NOMO-1 treated with DMSO at 0.1 percent for 48 hours (cell line): ENCODE data around the gene SLC13A1.

Source experiments
- DNase-seq: peaks from one replicate; lab custom pipeline; 2025; ENCODE audit not compliant: unreplicated experiment; lab: John Stamatoyannopoulos, UW

Gene SLC13A1

DNA sequence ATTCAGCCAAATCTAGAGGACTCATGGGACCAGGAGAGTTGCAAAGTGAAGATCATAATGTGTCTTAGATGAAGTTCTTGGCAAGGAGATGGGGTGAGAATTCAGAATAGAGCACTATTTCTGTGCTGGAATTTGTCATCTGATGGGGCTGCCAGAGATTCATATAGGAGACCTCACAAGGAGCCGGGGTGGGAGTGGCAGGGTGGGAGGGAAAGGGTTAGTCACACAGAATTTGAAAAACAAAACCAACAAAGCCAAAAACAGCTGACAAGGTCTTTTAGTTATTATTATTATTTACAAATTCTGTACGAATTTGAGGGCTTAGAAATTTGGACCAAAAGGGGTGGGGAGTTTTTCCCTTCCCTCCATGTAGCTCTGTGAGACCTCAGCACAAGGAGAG, 1.7 kb downstream of the SLC13A1 start:
- DNase-seq = no peak

DNA sequence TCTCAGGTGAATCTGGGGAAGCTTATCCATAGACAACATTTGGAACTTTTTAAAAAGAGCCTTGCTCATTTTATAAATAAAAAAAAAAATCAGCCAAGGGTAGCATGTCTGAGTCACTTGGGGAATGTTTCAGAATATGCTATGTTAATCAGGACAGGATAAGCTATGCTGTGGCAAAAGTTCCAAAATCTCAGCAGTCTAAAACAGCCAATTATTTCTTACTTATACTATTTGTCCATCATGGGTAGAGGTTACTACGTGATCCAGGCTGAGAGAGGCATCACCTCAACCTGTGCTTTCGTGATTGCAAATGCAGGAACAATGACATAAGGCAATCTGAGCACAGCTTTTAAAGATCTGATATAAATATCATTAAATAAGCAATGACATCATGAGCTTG, 6.5 kb downstream of the SLC13A1 start:
- DNase-seq = no peak

DNA sequence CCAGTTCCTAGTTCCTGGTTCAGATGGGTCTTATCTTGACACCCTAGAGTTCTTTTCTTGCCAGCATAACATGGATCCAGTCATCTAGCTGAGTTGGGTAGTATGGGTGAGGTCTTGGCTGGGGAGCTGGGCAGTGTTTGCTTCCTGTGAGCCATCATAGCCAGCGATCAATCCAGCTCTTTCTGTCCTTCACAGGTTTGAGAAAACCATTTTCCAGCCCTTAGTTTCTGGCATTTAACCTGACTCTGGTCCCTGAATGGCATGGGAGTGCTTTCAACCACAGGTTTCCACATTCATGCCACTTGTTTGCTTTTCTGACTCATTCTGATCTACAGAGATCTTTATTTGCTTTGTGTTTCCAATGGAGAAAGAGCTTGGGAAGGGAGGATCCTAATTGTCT, 8.6 kb downstream of the SLC13A1 start:
- no peak for DNase-seq

DNA sequence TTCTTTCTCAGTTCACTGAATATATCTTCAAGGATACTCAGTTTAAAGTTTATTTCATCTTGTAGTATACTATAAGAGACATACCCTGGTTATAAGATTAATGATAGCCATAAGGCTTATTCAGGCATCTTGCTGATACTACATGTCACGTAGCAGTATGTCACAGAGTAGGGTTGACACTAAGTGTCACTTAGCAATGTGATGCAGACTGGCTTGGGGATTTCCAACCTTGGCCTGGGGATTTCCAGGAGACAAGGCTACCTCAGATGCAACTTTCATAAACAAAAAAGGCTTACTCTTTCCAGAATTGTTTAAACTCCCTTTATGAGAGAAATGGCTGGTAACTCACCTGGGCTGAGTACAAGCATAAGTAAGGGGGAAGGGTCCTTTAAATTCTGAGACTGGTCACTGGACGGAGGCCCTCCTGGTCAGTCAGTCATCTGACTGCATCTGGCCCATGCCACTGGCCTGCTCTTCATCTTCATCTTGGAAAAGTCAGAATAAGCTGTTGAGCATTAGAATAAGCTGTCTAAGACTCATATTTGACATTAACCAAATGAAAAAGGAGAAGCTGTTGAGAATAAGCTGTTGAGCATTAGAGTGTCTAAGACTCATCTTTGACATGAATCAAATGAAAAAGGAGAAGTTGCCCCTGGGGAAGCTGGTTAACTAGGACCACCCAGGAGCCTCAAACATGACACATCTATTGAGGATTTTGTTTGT, 9.5 kb downstream of the SLC13A1 start:
- DNase-seq = no peak

DNA sequence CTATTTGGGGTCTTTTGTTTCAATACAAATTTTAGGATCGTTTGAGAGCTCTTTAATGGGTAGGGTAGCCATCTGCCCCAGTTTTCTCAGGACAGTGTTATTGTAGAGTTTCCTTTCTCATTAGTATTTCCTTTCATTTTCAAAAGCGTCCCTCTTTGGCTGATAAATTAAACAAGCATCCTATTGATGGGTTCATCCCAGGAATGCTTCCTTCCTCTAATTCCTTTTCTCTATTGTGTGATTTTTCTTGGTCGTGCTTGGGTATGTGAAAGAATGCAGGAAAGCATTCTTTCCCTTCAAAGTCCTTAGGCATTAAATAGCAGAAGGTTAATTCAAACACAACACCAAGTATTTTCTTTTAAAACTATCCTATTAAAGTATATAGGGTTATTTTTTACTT, 14.0 kb downstream of the SLC13A1 start:
- DNase-seq = no peak

DNA sequence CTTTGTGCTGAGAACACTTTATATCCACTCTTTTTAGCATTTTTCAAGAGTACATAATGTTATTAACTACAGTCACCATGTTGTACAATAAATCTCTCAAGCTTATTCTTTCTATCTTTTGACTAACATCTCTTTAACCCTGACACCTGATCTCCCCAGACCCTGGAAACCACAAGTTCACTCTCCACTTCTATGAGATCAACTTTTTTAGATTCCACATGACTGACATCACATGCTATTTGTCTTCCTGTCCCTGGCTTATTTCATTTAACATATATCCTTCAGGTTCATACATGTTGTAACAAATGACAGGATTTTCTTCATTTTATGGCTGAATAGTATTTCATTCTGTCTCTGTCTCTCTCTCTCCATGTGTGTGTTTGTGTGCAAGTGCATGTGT, 15.5 kb downstream of the SLC13A1 start:
- DNase-seq = no peak

DNA sequence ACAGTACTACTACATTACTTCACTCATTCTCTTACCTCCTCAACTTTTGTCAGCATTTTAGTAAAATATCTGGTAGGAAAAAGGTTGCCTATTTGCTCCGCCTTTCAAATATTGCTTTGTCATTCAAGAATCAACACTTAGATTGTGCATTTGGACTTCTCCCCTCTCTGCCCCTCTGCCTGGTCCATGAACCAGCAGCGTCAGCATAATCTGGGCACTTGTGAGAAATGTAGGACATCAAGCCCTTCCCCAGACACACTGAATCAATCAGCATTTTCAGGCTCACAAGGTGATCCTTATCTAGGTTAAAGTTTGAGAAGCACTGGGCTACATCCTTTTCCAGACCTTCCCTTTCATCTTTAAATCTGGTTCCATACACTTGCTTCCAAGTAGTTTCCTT, 16.3 kb downstream of the SLC13A1 start:
- DNase-seq = no peak

DNA sequence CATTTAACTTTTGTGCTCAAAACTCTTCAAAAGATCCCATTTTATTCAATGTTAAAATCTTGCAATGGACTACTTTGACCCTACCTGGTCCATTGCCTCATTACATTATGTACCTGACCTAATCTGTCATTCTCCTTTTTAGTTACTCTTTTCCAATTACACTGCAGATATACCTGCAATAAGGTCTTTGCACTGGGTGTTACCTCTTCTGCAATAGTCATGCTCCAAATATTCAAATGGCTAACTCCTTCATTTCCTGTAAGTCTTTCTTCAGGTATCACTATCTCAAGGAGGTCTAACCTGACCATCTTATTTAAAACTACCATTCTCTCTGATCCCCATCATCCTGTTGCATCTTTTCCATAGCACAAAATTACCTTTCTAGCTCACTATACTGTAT, 22.3 kb downstream of the SLC13A1 start:
- DNase-seq = no peak

DNA sequence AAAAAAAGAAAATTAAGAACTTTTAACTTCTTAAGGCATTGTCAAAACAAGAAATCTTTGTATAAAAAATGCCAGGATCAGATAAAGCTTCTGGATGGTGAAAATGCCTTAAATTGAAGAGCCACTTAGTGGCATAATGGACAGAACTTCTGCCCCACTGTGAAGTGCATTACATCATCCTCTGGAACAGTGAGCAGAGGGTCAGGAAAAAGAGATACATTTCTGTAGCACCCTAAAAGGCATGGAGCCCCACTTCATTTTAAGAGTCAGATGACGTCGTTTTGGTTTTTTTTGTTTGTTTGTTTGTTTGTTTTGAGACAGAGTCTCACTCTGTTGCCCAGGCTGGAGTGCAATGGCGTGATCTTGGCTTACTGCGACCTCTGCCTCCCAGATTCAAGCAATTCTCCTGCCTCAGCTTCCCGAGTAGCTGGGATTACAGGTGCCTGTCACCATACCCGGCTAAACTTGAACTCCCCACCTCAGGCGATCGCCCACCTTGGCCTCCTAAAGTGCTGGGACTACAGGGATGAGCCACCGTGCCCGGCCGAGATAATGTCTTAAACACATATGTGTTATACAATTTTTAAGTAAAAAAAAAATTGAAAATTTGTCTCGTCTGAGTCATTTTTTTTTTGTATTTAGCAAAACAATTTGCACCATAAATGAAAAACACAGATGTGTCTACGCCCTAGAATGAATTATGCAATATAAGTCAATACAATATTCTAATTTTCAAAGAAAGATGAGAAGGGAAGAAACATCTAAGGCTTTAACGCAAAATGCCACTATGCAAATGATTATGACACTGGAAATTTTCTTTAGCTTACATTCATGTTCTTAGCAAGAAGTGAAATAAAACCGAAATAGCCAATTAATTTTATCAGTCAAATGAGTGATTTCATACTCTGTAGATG, 29.2 kb downstream of the SLC13A1 start:
- DNase-seq = no peak

DNA sequence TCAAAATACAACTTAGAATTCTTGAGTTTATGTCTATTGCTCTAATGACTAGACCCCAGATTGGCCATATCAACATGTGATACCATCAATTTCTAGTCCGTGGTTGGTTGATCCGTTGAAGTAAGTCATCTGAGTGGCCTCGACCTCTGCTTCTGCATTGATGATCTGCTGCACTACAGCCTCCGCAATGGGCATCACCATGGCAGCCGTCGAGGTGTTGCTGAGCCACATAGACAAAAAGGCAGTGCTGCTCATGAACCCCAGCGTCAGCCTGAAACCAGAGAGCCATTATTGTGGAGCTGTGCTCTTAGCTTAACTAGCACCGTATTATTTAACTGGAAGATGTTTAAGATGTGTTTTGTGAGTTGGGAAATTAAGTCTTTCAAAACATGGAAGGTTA, 30.7 kb downstream of the SLC13A1 start:
- no peak for DNase-seq

DNA sequence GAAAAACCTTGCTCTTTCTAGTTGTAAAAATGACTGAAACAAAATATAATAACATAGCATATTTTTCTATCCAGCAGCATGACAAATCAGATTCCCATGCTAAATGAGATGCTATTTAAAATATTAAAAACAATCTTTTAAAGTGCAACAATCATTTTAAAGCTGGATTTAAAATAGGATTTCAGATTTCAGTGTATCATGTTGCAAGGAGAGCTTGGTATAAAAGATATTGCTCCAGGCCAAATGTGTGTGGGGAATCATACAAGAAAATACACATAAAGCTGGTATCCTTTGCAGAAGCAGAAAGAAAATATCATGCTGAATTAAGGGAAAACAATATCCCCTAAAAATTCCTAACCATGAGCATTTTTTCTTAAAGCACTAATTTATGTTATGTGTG, 42.2 kb downstream of the SLC13A1 start:
- DNase-seq = no peak

DNA sequence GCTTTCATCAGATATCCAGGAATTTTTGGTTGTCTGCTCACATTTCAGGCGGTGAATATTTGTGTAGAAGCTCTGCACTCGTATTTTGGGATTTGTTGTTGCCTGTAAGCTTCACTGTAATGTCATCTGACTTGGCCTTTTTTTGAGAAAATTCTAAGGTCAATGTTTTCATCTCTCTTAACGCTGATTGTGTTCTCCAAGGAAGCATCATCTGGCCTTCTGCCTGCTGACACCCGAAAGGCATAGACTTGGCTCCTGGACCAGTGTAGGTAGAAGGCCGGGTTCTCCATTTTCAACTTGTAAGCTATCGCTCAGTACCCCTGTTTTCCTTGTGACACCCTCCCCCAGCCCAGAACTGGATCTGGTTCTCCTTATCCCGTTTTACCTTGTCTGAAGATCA, 44.2 kb downstream of the SLC13A1 start:
- no peak for DNase-seq

DNA sequence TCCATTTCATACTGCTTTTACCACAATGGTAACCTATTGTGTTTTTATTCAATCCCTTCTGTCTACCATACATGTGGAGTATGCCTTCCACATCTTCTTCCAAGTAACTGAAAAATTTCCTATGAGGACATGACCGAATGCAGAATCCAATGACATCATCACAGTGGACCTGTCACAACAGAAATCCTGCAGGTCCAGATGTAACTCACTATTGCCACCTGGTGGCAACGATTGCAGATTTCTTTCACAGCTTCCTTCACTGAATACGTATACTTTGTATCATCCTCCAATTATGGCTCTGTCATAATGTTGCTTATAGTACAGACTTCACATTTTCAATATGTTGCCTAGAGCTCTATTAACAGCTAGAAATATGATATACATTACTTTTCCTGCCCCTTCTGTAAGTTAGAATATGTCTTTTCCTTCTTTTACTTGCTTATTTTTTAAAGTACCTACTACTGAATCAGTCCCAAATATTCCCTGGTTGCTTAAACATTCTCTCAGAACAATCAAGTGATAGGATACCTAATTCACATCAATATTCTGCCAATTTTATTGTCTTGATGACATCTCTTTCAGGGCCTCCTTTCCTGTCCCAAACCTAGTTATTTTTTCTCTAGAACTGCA, 45.4 kb downstream of the SLC13A1 start:
- DNase-seq = peak; percentile 0

DNA sequence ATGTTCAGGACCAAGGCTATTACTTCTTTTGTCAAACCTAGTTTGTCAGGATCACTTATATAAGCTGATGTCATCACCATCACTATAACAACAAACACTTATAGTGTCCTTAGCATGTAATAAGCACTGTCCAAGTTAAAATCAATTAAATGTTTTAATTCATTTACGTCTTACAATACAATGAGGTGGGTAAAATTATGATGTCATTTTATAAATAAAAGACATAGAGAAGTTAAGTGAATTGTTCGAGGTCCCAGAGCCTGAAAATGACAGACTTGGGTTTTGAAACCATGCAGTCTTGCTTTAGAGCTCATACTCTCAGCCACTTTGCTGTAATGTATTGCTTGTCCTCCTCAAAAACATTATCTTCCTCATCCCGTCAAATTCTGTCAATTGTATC, 48.3 kb downstream of the SLC13A1 start:
- DNase-seq = no peak

DNA sequence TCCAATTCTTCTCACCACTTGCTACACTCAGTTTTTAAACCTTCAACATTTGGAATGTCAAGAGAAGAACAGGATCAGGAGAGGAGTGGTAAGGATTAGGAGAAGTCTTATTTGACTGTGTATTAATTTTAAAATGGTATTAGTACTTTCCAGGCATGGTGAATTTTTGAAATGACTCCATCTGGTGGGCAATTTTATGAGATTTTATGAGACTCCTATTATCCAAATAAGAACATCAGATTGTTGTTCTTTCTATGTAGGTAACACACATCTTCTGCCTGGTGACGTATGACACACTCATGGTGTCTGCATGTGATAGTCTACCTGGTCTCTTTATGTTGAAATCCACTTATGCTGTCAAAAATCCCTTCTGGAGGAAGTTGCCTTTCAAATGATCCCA, 51.0 kb downstream of the SLC13A1 start:
- no peak for DNase-seq

DNA sequence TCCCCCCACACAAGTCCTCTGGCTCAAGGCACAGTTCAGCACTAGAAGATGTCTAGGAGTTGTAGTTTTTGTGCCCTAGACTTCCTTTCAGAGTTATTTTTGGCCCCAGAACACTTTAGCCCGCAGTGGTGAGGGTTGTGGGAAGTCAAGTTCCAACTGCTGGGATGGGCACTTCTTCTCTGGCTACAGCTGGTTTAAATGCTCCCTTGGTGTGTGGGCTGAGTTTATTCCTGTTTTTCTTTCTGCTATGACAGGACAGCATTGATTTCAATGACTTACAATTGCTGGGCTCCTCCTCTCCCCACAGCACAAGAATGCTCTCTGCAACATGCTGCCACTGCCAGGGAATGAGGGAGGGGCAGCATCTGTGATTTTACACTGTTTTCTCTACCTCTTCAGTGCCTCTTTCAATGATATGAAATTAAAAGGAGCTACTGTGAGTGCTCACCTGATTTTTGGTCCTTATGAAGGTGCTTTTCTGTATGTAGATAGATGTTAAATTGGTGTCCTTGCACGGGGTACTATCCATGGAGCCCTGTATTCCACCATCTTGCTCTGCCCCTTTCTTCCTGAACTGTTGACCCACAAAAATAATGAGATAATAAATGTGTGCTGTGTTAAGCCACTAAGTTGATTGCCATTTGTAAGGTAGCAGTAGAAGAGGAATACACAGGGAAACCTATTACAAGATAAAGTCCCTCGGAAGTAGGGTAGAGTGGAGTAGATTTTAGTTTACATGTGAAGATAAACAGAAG, 56.3 kb downstream of the SLC13A1 start:
- no peak for DNase-seq

DNA sequence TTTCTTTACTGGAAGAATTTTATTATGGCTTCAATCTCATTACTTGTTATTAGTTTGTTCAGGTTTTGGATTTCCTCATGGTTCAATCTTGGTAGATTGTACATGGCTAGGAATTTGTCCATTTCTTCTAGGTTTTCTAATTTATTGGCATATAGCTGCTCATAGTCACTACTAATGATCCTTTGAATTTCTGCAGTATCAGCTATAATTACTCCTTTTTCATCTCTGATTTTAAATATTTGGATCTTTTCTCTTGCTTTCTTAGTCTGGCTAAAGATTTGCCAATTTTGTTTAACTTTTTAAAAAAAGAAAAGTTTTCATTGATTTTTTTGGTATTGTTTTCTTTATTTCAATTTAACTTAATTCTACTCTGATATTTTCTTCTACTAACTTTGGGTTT, 59.2 kb downstream of the SLC13A1 start:
- DNase-seq = no peak

DNA sequence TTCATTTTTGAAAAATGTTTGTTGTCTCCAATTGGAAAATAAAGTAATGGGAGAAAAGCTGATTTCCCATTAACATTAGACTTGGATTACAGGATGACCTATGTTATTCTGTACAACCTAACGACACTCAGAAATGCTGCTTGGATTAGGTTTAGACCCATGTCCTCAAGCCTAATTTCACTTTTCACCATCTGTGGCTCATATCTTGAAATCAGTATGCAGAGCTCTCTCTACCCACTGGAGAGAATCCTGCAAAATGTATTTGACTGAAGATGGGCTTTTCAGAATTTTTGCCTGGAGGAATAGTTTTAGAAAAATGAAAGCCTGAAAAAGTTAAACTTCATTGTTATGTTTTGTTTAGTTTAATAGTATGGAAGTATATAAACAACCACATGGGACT, 63.8 kb downstream of the SLC13A1 start:
- no peak for DNase-seq

DNA sequence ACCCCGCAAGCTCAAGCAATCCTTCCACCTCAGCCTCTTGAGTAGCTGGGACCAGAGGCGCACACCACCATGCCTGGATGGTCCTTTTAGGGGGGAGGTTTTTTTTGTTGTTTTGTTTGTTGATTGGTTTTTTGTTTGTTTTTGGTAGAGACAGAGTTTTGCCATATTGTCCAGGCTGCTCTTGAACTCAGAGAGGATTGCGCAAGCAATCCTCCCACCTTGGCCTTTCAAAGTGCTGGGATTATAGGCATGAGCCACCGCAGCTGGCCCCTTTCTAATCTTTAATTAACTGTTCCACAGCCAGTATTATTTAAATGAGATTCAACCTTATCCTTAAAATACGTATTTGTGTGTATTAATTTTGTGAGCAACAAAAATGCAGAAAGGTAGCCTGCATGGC, 65.8 kb downstream of the SLC13A1 start:
- no peak for DNase-seq

DNA sequence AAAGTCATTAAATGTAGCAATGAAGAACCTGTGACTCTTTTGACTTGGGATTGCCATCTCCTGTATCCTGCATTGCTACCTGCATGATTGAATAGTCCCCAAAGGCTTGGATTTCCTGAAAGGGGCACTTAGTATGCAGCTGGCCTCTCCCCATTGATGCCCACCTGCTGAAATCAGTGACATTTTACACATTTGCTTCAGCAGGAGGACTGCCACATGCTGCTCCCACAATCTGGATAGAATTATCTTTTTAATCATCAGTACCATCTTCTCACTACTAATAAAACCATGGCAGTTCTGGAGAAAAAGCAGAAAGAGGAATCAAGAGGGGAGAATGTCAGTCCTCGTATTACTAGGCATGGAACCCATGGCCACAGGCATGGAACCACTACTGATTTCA, 67.8 kb downstream of the SLC13A1 start:
- no peak for DNase-seq

DNA sequence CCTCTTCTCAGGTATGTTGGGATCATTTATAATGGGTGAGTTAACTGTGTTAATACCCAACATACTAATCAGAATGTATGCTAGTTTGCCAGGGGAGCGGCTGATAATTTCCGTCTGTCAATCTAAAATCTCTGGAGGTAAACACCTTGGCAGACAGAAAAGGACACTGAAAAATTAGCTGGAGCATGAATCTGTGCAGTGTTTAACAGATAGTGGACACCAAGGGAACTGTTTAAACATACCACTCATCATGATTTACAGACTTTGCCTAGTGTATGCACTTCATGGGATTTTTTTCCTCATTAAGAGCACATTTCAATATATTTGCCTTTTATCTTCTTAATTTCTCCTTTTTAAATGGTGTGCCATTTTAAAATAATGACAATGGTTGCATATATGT, 68.2 kb downstream of the SLC13A1 start:
- no peak for DNase-seq
